ENCODE results near the gene FBXO9.

Gene FBXO9

GRCh38 chr6:53066077-53066417, 843 bp downstream of the FBXO9 start:
- Histone ChIP-seq H3K27ac (ENCODE audit: low read depth, low read length) (peak overlapping the region; percentile 95), H3K9ac (ENCODE audit: low read length) (peak overlapping the region; percentile 39), H3K27me3 (ENCODE audit: control insufficient read depth in 1 of 2, insufficient read depth in 2 of 2, low read length in 2 of 2) (no peaks in the 10 kb centered on the region), H3K9me3 (ENCODE audit: low read length) (no peaks in the 10 kb centered on the region), H3K4me3 (ENCODE audit: low read depth in 1 of 2, low read length in 2 of 2) (peak overlapping the region; percentile 88 to 99), H3K4me1 (ENCODE audit: insufficient read depth, low read length) (peaks cover 37% of the 10 kb centered on the region), H3K36me3 (ENCODE audit: insufficient read depth, low read length) (no peaks in the 10 kb centered on the region)

- H3K4me1 ChIP-seq (ENCODE audit: insufficient read depth, low read length): peaks cover 35% of the 10 kb centered on the region
- H3K27ac ChIP-seq (ENCODE audit: low read depth, low read length): peak overlapping the region; percentile 95
- peak overlapping the region; percentile 39 for H3K9ac ChIP-seq (ENCODE audit: low read length)
Measured at GRCh38 chr6:53066874-53067706, 1.9 kb downstream of the FBXO9 start.

DNA sequence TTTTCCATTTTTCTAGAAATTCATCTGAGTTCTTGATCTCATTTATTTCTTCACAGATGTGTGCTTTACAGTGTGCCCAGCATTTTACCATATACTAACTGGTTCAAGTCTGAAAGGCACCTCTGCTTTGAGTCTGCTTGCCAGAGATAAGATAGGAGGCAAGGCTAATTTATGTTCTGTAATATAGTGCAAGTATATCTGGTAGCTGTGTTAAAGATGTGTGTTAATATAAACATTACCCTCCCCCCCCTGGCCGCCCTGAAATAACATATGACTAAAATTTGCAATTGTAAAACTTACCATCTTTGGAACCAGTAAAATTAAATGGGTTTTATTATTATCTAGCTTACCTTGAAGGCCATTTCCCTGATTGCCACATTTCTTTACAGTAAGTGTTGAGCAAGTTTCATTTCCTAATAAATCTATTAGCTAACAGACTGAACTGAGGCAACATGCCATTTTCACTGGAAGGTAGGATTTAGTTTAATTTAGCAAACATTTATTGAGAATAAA, 2.7 kb downstream of the FBXO9 start:
- no peak overlapping the region for H3K4me3 ChIP-seq (ENCODE audit: low read depth in 1 of 2, low read length in 2 of 2)
- no peaks in the 10 kb centered on the region for H3K9me3 ChIP-seq (ENCODE audit: low read length)
- no peak overlapping the region for H3K27ac ChIP-seq (ENCODE audit: low read depth, low read length)
- H3K27me3 ChIP-seq (ENCODE audit: control insufficient read depth in 1 of 2, insufficient read depth in 2 of 2, low read length in 2 of 2): no peaks in the 10 kb centered on the region
- peaks cover 7% of the 10 kb centered on the region for H3K36me3 ChIP-seq (ENCODE audit: insufficient read depth, low read length)
- H3K9ac ChIP-seq (ENCODE audit: low read length): no peak overlapping the region
- peaks cover 28% of the 10 kb centered on the region for H3K4me1 ChIP-seq (ENCODE audit: insufficient read depth, low read length)

More at GRCh38 chr6:53066874-53067706, 1.9 kb downstream of the FBXO9 start:
- no peaks in the 10 kb centered on the region for H3K9me3 ChIP-seq (ENCODE audit: low read length)
- no peaks in the 10 kb centered on the region for H3K27me3 ChIP-seq (ENCODE audit: control insufficient read depth in 1 of 2, insufficient read depth in 2 of 2, low read length in 2 of 2)
- peaks cover 3% of the 10 kb centered on the region for H3K36me3 ChIP-seq (ENCODE audit: insufficient read depth, low read length)
- H3K4me3 ChIP-seq (ENCODE audit: low read depth in 1 of 2, low read length in 2 of 2): peak overlapping the region in 1 of 2 donors; percentile 99

GRCh38 chr6:53069427-53069826, 4.2 kb downstream of the FBXO9 start:
- Histone ChIP-seq H3K36me3 (ENCODE audit: insufficient read depth, low read length) (peaks cover 7% of the 10 kb centered on the region), H3K4me3 (ENCODE audit: low read depth in 1 of 2, low read length in 2 of 2) (no peak overlapping the region), H3K27ac (ENCODE audit: low read depth, low read length) (no peak overlapping the region)

DNA sequence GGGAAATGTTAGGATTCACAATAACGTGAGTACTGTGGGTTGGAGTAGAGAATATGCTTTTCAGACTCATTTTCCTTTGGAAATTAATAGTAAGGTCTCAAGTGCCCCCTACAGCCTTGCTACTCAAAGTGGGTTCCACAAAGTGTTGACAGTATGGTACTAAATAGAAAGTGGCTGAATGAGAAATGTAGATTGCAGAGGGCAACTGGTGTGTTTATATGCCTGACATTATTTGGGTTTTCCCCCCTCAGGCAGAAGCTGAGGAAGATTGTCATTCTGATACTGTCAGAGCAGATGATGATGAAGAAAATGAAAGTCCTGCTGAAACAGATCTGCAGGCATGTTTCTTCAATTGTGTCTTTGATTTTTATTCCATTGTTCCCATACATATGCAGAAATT, 5.6 kb downstream of the FBXO9 start:
- Histone ChIP-seq H3K36me3 (ENCODE audit: insufficient read depth, low read length) (peaks cover 9% of the 10 kb centered on the region), H3K27ac (ENCODE audit: low read depth, low read length) (no peak overlapping the region), H3K4me1 (ENCODE audit: insufficient read depth, low read length) (peaks cover 28% of the 10 kb centered on the region), H3K9me3 (ENCODE audit: low read length) (no peaks in the 10 kb centered on the region), H3K4me3 (ENCODE audit: low read depth in 1 of 2, low read length in 2 of 2) (no peak overlapping the region), H3K9ac (ENCODE audit: low read length) (no peak overlapping the region), H3K27me3 (ENCODE audit: control insufficient read depth in 1 of 2, insufficient read depth in 2 of 2, low read length in 2 of 2) (no peaks in the 10 kb centered on the region)

More at GRCh38 chr6:53069427-53069826, 4.2 kb downstream of the FBXO9 start:
- Histone ChIP-seq H3K9me3 (ENCODE audit: low read length) (no peaks in the 10 kb centered on the region), H3K9ac (ENCODE audit: low read length) (no peak overlapping the region), H3K27me3 (ENCODE audit: control insufficient read depth in 1 of 2, insufficient read depth in 2 of 2, low read length in 2 of 2) (no peaks in the 10 kb centered on the region), H3K4me1 (ENCODE audit: insufficient read depth, low read length) (peaks cover 28% of the 10 kb centered on the region)

DNA sequence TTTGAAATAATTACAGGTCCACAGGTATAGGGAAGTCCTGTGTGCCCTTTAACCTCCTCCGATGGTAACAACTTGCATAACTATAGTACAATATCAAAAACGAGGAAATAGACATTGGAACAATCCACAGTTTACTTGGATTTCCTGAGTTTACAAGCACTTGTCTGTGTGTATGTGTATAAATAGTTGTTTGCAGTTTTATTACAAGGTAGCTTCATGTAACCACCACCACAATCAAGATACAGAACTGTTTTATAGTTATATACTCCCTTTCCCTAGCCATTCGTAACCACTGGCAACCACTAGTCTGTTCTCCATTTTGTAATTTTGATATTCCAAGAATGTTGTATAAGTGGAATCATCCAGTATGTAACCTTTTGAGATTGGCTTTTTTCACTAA, 9.1 kb downstream of the FBXO9 start:
- Histone ChIP-seq H3K4me1 (ENCODE audit: insufficient read depth, low read length) (peaks cover 3% of the 10 kb centered on the region), H3K27me3 (ENCODE audit: control insufficient read depth in 1 of 2, insufficient read depth in 2 of 2, low read length in 2 of 2) (no peaks in the 10 kb centered on the region), H3K9ac (ENCODE audit: low read length) (no peak overlapping the region), H3K27ac (ENCODE audit: low read depth, low read length) (no peak overlapping the region), H3K4me3 (ENCODE audit: low read depth in 1 of 2, low read length in 2 of 2) (no peak overlapping the region), H3K9me3 (ENCODE audit: low read length) (no peaks in the 10 kb centered on the region), H3K36me3 (ENCODE audit: insufficient read depth, low read length) (peaks cover 30% of the 10 kb centered on the region)

DNA sequence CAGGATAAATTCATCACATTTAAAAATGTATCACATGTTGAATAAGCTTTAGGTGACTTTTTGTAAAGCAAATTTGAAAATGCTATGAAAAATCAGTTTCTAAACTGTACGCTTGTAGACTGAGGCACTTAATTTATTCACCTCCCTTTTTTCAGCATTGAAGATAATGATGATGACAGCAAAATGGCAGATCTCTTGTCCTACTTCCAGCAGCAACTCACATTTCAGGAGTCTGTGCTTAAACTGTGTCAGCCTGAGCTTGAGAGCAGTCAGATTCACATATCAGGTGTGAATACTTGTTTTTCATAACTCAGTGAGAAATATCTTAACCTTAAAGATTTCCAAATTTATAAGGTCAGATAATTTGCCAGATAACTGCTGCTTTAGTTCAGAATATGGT, 15.6 kb downstream of the FBXO9 start:
- Histone ChIP-seq H3K4me1 (ENCODE audit: insufficient read depth, low read length) (no peaks in the 10 kb centered on the region), H3K36me3 (ENCODE audit: insufficient read depth, low read length) (peaks cover 70% of the 10 kb centered on the region), H3K9ac (ENCODE audit: low read length) (no peak overlapping the region), H3K9me3 (ENCODE audit: low read length) (no peaks in the 10 kb centered on the region), H3K27ac (ENCODE audit: low read depth, low read length) (no peak overlapping the region), H3K4me3 (ENCODE audit: low read depth in 1 of 2, low read length in 2 of 2) (no peak overlapping the region), H3K27me3 (ENCODE audit: control insufficient read depth in 1 of 2, insufficient read depth in 2 of 2, low read length in 2 of 2) (no peaks in the 10 kb centered on the region)

- Histone ChIP-seq H3K9me3 (ENCODE audit: low read length) (no peaks in the 10 kb centered on the region), H3K9ac (ENCODE audit: low read length) (no peak overlapping the region), H3K36me3 (ENCODE audit: insufficient read depth, low read length) (peaks cover 58% of the 10 kb centered on the region), H3K4me3 (ENCODE audit: low read depth in 1 of 2, low read length in 2 of 2) (no peak overlapping the region), H3K27me3 (ENCODE audit: control insufficient read depth in 1 of 2, insufficient read depth in 2 of 2, low read length in 2 of 2) (no peaks in the 10 kb centered on the region), H3K27ac (ENCODE audit: low read depth, low read length) (no peak overlapping the region), H3K4me1 (ENCODE audit: insufficient read depth, low read length) (no peaks in the 10 kb centered on the region)
Measured at GRCh38 chr6:53086302-53086701, 21.1 kb downstream of the FBXO9 start.

GRCh38 chr6:53089948-53090347, 24.7 kb downstream of the FBXO9 start:
- no peaks in the 10 kb centered on the region for H3K4me1 ChIP-seq (ENCODE audit: insufficient read depth, low read length)
- H3K9ac ChIP-seq (ENCODE audit: low read length): no peak overlapping the region
- no peak overlapping the region for H3K4me3 ChIP-seq (ENCODE audit: low read depth in 1 of 2, low read length in 2 of 2)
- H3K27ac ChIP-seq (ENCODE audit: low read depth, low read length): no peak overlapping the region
- H3K9me3 ChIP-seq (ENCODE audit: low read length): no peaks in the 10 kb centered on the region
- peaks cover 42% of the 10 kb centered on the region for H3K36me3 ChIP-seq (ENCODE audit: insufficient read depth, low read length)
- no peaks in the 10 kb centered on the region for H3K27me3 ChIP-seq (ENCODE audit: control insufficient read depth in 1 of 2, insufficient read depth in 2 of 2, low read length in 2 of 2)

DNA sequence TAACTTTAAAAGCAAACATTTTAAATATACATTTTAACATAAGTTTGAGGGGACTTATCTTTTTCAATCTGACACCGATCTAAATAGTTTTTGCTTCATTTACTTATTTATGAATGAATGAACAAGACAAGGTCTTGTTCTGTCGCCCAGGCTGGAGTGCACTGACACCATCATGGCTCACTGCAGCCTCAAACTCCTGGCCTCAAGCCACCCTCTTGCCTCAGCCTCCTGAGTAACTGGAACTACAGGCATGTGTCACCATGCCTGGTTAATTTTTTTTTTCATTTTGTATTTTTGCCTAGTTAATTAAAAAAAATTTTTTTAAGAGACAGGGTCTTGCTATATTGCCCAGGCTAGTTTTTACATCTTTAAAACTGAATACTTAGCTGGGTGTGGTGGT, 25.4 kb downstream of the FBXO9 start:
- Histone ChIP-seq H3K4me3 (ENCODE audit: low read depth in 1 of 2, low read length in 2 of 2) (no peak overlapping the region), H3K36me3 (ENCODE audit: insufficient read depth, low read length) (peaks cover 47% of the 10 kb centered on the region), H3K9ac (ENCODE audit: low read length) (no peak overlapping the region), H3K9me3 (ENCODE audit: low read length) (no peaks in the 10 kb centered on the region), H3K4me1 (ENCODE audit: insufficient read depth, low read length) (no peaks in the 10 kb centered on the region), H3K27me3 (ENCODE audit: control insufficient read depth in 1 of 2, insufficient read depth in 2 of 2, low read length in 2 of 2) (no peaks in the 10 kb centered on the region), H3K27ac (ENCODE audit: low read depth, low read length) (no peak overlapping the region)

GRCh38 chr6:53095270-53095669, 30.1 kb downstream of the FBXO9 start:
- Histone ChIP-seq H3K4me1 (ENCODE audit: insufficient read depth, low read length) (no peaks in the 10 kb centered on the region), H3K4me3 (ENCODE audit: low read depth in 1 of 2, low read length in 2 of 2) (no peak overlapping the region), H3K27me3 (ENCODE audit: control insufficient read depth in 1 of 2, insufficient read depth in 2 of 2, low read length in 2 of 2) (no peaks in the 10 kb centered on the region), H3K36me3 (ENCODE audit: insufficient read depth, low read length) (peaks cover 63% of the 10 kb centered on the region), H3K9me3 (ENCODE audit: low read length) (no peaks in the 10 kb centered on the region), H3K27ac (ENCODE audit: low read depth, low read length) (no peak overlapping the region), H3K9ac (ENCODE audit: low read length) (no peak overlapping the region)

DNA sequence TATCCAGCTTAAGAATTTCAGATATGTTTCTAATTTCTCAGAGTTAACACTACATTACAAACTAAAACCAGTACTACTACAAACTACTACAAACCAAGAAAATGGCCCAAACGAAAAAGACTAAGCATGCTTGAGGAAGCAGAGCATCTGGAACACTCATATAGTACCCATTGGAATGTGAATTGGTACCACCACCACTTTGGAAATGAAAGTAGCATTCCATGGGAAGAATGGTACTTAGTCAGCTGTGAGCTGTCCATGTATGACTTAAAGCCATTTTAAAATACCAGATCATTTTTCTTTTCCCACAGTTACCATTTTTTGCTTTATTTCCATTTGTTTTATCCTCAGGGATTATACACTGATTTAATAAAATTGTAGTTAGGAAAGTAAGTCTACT, 30.5 kb downstream of the FBXO9 start:
- Histone ChIP-seq H3K9me3 (ENCODE audit: low read length) (no peaks in the 10 kb centered on the region), H3K27ac (ENCODE audit: low read depth, low read length) (no peak overlapping the region), H3K27me3 (ENCODE audit: control insufficient read depth in 1 of 2, insufficient read depth in 2 of 2, low read length in 2 of 2) (no peaks in the 10 kb centered on the region), H3K4me3 (ENCODE audit: low read depth in 1 of 2, low read length in 2 of 2) (no peak overlapping the region), H3K9ac (ENCODE audit: low read length) (no peak overlapping the region), H3K4me1 (ENCODE audit: insufficient read depth, low read length) (no peaks in the 10 kb centered on the region), H3K36me3 (ENCODE audit: insufficient read depth, low read length) (peaks cover 61% of the 10 kb centered on the region)

Data from muscle layer of colon (tissue), 2 donors.